SIG-M5 treated with dmso at 0.1 percent for 504 hours (cell line): ENCODE results near the gene HNRNPUL1.

ENCODE experiments used
- DNase-seq: peaks from one replicate; lab custom pipeline; 2025; ENCODE audit not compliant: unreplicated experiment; lab: John Stamatoyannopoulos, UW

HNRNPUL1 gene

GRCh38 chr19:41351339-41352245, 87.4 kb downstream of the HNRNPUL1 start:
- peak; percentile 62 for DNase-seq

GRCh38 chr19:41352279-41352608, 88.1 kb downstream of the HNRNPUL1 start:
- DNase-seq: no peak

GRCh38 chr19:41352609-41353465, 88.7 kb downstream of the HNRNPUL1 start:
- DNase-seq: peak; percentile 71

- DNase-seq: peak; percentile 73
These were observed 89.5 kb downstream of the HNRNPUL1 start, which contains the start of gene TGFB1 for GRCh38 chr19:41353466-41354342. Gene TGFB1 (minus strand): TSS chr19:41353922. CDS start chr19:41353044, 878 bp downstream.

- no peak for DNase-seq
These were observed 90.3 kb downstream of the HNRNPUL1 start for GRCh38 chr19:41354343-41354953.

- DNase-seq: no peak
These were observed 90.9 kb downstream of the HNRNPUL1 start for GRCh38 chr19:41355035-41355434.

GRCh38 chr19:41355802-41356201, 91.6 kb downstream of the HNRNPUL1 start:
- no peak for DNase-seq

- DNase-seq: no peak
These were observed 93.0 kb downstream of the HNRNPUL1 start for GRCh38 chr19:41356984-41357739.
